ENCODE measurements around the gene SLC8A1.

SLC8A1 gene

DNA sequence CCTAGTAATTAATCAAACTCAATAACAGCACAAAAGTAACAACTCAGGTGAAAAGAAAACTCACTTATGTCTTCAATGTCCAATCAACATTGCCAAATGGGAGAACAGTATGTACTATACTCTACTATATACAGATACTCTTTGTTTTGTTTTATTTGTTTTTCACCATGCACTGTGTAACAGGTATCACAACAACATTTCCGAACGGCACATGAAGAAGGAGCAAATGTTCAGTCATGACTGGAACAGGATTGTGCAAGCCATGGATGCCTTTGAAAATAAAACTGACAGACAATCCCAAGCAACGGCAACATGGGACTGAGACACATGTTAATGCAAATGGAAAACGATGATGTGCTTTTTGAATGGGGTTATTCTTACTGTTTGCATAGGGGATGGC, 337.9 kb downstream of the SLC8A1 start:
- ATAC-seq: peak; percentile 18; the same call in 2 of the 3 replicates
- no peak for TF ChIP-seq ISL1 (CRISPR knock-in tag; IDR thresholded peaks at IDR 0.05)
- TF ChIP-seq TSHZ2 (CRISPR knock-in tag; IDR thresholded peaks at IDR 0.05): no peak
- TF ChIP-seq CSRNP3 (CRISPR knock-in tag; IDR thresholded peaks at IDR 0.05): no peak
- no peak for TF ChIP-seq SNAI2 (CRISPR knock-in tag; IDR thresholded peaks at IDR 0.05)
- TF ChIP-seq, protein P1, sequence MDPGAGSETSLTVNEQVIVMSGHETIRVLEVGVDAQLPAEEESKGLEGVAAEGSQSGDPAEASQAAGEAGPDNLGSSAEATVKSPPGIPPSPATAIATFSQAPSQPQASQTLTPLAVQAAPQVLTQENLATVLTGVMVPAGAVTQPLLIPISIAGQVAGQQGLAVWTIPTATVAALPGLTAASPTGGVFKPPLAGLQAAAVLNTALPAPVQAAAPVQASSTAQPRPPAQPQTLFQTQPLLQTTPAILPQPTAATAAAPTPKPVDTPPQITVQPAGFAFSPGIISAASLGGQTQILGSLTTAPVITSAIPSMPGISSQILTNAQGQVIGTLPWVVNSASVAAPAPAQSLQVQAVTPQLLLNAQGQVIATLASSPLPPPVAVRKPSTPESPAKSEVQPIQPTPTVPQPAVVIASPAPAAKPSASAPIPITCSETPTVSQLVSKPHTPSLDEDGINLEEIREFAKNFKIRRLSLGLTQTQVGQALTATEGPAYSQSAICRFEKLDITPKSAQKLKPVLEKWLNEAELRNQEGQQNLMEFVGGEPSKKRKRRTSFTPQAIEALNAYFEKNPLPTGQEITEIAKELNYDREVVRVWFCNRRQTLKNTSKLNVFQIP (CRISPR knock-in tag; IDR thresholded peaks at IDR 0.05; ENCODE audit: borderline replicate concordance, low read depth): no peak

- TF ChIP-seq ZC3H10 (CRISPR knock-in tag; IDR thresholded peaks at IDR 0.05) (peak; percentile 28; the same call in 1 of the 2 replicates), ARNTL (CRISPR knock-in tag; IDR thresholded peaks at IDR 0.05; ENCODE audit: borderline replicate concordance, low read depth) (no peak), ISL1 (CRISPR knock-in tag; IDR thresholded peaks at IDR 0.05) (peak; percentile 24; the same call in 1 of the 2 replicates), CSRNP3 (CRISPR knock-in tag; IDR thresholded peaks at IDR 0.05) (no peak)
- peak; percentile 93 for ATAC-seq
These were observed 338.5 kb downstream of the SLC8A1 start for GRCh38 chr2:40113272-40113968.

GRCh38 chr2:40109381-40109780, 342.5 kb downstream of the SLC8A1 start:
- no peak for TF ChIP-seq ESRRG (CRISPR knock-in tag; IDR thresholded peaks at IDR 0.05)
- TF ChIP-seq TOX (CRISPR knock-in tag; IDR thresholded peaks at IDR 0.05; ENCODE audit: borderline replicate concordance): no peak
- TF ChIP-seq ZNF8 (CRISPR knock-in tag; IDR thresholded peaks at IDR 0.05): no peak
- no peak for TF ChIP-seq PPARA (CRISPR knock-in tag; IDR thresholded peaks at IDR 0.05; ENCODE audit: borderline replicate concordance)
- no peak for TF ChIP-seq GLIS3 (CRISPR knock-in tag; IDR thresholded peaks at IDR 0.05)
- TF ChIP-seq CSRNP3 (CRISPR knock-in tag; IDR thresholded peaks at IDR 0.05): no peak
- no peak for TF ChIP-seq ZNF70 (CRISPR knock-in tag; IDR thresholded peaks at IDR 0.05)
- TF ChIP-seq TCF4 (CRISPR knock-in tag; IDR thresholded peaks at IDR 0.05; ENCODE audit: borderline replicate concordance): no peak
- no peak for TF ChIP-seq ARNTL (CRISPR knock-in tag; IDR thresholded peaks at IDR 0.05; ENCODE audit: borderline replicate concordance, low read depth)
- no peak for TF ChIP-seq ISL1 (CRISPR knock-in tag; IDR thresholded peaks at IDR 0.05)
- no peak for TF ChIP-seq ZC3H10 (CRISPR knock-in tag; IDR thresholded peaks at IDR 0.05)
- TF ChIP-seq ZFP3 (CRISPR knock-in tag; IDR thresholded peaks at IDR 0.05): no peak
- TF ChIP-seq, protein P1 (CRISPR knock-in tag; IDR thresholded peaks at IDR 0.05; ENCODE audit: borderline replicate concordance, low read depth): no peak
- TF ChIP-seq CSDC2 (CRISPR knock-in tag; IDR thresholded peaks at IDR 0.05): no peak
- no peak for ATAC-seq

Measured in SK-N-SH treated with all-trans-retinoic acid at 6 μM for 48 hours (cell line).